Measurements from ENCODE around the gene PPP1R14C. TPM values are rescaled to one million over a fixed set of nuclear protein-coding genes. Genes with fewer than 3 reads are reported as not detected.

The PPP1R14C gene
- total RNA-seq, 2 donors from 2014 or later = 0.26 to 0.33 TPM

GRCh38 chr6:150248300-150248699 is 105.5 kb downstream of the PPP1R14C start:
- 75 to 88% methylated on average over 1 of the region's 1 CpG for WGBS, 2 donors
- H3K27ac ChIP-seq = no peak overlapping the region
- TF ChIP-seq CTCF (IDR thresholded peaks at IDR 0.05) = no peak
- TF ChIP-seq POLR2A (IDR thresholded peaks at IDR 0.05) = no peak
- no peak overlapping the region for H3K4me3 ChIP-seq
- peaks cover 0 to 10% (median 0%) of the 10 kb centered on the region in 3 donors for H3K9me3 ChIP-seq
- no peaks in the 10 kb centered on the region for H3K27me3 ChIP-seq
- H3K4me1 ChIP-seq = no peaks in the 10 kb centered on the region
- DNase-seq (no peak), ATAC-seq (no peak)
- no peaks in the 10 kb centered on the region for H3K36me3 ChIP-seq (replicated peaks in 1 of 2; ENCODE audit: insufficient read depth in 1 of 2, low read depth in 2 of 2)
- intact Hi-C loops (cut with DNase I) = no loop called here

GRCh38 chr6:150249261-150249660 is 106.4 kb downstream of the PPP1R14C start:
- DNase-seq (no peak), ATAC-seq (no peak)
- Histone ChIP-seq H3K9me3 (peaks cover 0 to 10% (median 0%) of the 10 kb centered on the region in 3 donors), H3K27ac (no peak overlapping the region), H3K4me3 (no peak overlapping the region), H3K36me3 (replicated peaks in 1 of 2; ENCODE audit: insufficient read depth in 1 of 2, low read depth in 2 of 2) (no peaks in the 10 kb centered on the region), H3K4me1 (no peaks in the 10 kb centered on the region), H3K27me3 (no peaks in the 10 kb centered on the region)
- intact Hi-C loops (cut with DNase I) = no loop called here
- no peak for TF ChIP-seq CTCF (IDR thresholded peaks at IDR 0.05)
- no peak for TF ChIP-seq POLR2A (IDR thresholded peaks at IDR 0.05)
- WGBS, 2 donors = 79 to 85% methylated on average over 2 of the region's 2 CpGs

- intact Hi-C loops (cut with DNase I) = no loop called here
- Histone ChIP-seq H3K4me1 (no peaks in the 10 kb centered on the region), H3K36me3 (replicated peaks in 1 of 2; ENCODE audit: insufficient read depth in 1 of 2, low read depth in 2 of 2) (no peaks in the 10 kb centered on the region), H3K27me3 (no peaks in the 10 kb centered on the region), H3K4me3 (no peak overlapping the region), H3K27ac (no peak overlapping the region), H3K9me3 (peaks cover 0 to 10% (median 0%) of the 10 kb centered on the region in 3 donors)
- TF ChIP-seq POLR2A (IDR thresholded peaks at IDR 0.05) (no peak), CTCF (IDR thresholded peaks at IDR 0.05) (no peak)
- DNase-seq = no peak
- 69 to 71% methylated on average over 4 of the region's 4 CpGs for WGBS, 2 donors
- no peak for ATAC-seq
These were observed 108.0 kb downstream of the PPP1R14C start for GRCh38 chr6:150250826-150251225.

- Histone ChIP-seq H3K4me3 (no peak overlapping the region), H3K9me3 (peaks cover 0 to 10% (median 0%) of the 10 kb centered on the region in 3 donors), H3K36me3 (replicated peaks in 1 of 2; ENCODE audit: insufficient read depth in 1 of 2, low read depth in 2 of 2) (no peaks in the 10 kb centered on the region), H3K4me1 (no peaks in the 10 kb centered on the region), H3K27ac (no peak overlapping the region), H3K27me3 (no peaks in the 10 kb centered on the region)
- 70 to 80% methylated on average over 4 to 6 of the region's 6 CpGs for WGBS, 2 donors
- intact Hi-C loops (cut with DNase I) = no loop called here
- no peak for DNase-seq
- no peak for ATAC-seq
- TF ChIP-seq POLR2A (IDR thresholded peaks at IDR 0.05) (no peak), CTCF (IDR thresholded peaks at IDR 0.05) (no peak)
These were observed 108.8 kb downstream of the PPP1R14C start for GRCh38 chr6:150251566-150252186.

All from body of pancreas (tissue), 4 donors.